ENCODE results near the gene MBP.

The MBP gene

GRCh38 chr18:77079088-77079487 lies 53.5 kb downstream of the MBP start:
- no peak for DNase-seq

GRCh38 chr18:77078690-77079070 lies 53.9 kb downstream of the MBP start:
- no peak for DNase-seq

GRCh38 chr18:77077941-77078689 lies 54.5 kb downstream of the MBP start:
- no peak for DNase-seq

DNA sequence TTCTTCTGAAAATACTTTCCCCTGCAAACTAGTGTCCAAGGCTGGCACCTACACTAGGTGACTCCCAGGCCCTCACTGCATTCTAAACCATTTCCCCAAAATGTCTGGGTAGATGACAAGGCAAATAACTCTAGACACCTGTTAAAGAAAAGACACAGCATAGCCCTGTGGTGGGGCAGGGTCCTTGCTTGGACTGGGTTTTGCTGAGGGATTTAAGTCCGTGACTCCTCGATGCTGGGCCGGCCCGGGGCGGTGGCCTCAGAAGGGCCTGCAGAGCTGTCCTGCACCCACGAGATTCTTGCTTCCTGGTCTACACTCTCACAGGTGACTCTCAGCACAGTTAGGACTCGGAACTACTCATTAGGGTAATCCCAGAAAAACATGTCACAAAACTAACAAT lies 55.2 kb downstream of the MBP start:
- DNase-seq = no peak

- no peak for DNase-seq
Measured at GRCh38 chr18:77076111-77076510, 56.5 kb downstream of the MBP start.

DNA sequence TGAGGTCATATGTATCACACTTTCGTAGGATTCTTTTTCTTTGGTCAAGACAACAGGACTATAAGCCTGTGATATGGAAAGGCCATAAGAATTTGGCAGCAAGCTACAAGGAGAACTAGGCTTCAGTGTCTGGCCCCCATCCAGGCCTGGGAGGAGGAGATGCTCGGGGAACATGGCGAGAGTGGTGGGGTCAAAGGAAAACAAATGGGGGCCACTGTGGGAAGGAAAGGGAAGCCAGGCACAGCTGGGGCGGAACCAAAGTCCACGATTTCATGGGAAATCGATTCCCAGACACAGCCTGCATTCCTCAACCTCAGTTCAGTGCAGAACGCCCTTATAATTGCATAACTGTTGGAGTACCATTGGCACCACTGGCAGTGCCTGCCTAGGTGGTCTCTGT lies 58.2 kb downstream of the MBP start:
- no peak for DNase-seq

- DNase-seq = peak; percentile 82
Measured at GRCh38 chr18:77073336-77074093, 59.1 kb downstream of the MBP start.

- no peak for DNase-seq
Measured at GRCh38 chr18:77072566-77072965, 60.0 kb downstream of the MBP start.

- peak; percentile 70 for DNase-seq
Measured at GRCh38 chr18:77071711-77072292, 60.8 kb downstream of the MBP start.

DNA sequence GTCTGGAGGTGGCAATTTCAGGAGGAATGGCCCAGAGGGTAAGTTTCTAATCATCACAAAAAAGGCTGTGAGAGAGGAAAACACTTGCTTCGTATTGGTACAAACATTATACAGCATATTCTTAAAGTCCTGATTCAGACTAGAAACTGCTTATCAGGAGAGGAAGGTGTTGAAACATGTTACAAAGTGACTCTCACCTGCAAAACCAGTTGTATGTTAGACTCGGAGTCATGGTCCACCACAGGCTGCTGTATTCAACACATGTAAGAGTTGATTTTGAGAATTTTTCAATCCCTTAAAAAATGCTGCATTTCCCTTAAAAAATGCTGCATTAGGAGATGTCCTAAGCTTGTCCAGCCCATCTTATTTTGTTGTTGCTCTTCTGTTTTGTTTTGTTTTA lies 61.5 kb downstream of the MBP start:
- no peak for DNase-seq

DNA sequence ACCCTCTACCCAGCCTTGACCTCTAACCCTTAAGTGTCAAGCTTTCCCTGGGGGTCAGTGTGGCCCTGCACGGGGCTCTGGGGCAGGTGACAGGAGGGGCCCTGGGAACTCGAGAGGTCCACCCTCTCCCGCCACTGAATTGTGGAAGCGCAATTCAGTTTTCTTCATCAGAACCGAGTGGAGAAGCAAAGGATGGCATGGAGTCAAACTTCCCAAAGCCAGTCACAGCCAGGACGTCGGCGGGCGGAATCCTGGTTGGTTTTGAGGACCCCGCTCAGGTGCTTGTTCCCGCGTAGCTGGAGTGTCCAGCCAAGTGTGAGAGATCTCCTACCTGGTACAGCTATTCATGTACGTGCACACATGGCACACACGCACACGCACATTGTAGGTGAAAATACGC lies 62.0 kb downstream of the MBP start:
- no peak for DNase-seq

DNA sequence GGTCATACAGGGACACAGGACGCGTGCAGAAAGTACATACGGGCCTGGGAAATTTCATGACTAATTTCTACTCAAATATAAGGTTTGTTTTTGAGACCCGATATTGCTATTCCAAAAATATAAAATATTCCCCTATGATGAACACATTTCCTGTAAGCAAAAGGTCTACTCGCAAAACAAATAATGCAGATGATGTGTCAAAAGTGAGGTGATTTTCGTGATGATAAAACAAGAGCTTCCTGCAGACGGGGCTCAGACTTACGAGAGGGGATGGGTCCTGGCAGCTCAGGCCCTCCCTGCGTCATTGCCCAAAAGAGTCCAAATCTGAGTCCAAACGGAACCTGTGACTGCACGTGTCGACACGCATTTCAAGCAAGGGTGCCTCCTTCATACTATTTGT lies 62.7 kb downstream of the MBP start:
- DNase-seq = peak; percentile 82

DNA sequence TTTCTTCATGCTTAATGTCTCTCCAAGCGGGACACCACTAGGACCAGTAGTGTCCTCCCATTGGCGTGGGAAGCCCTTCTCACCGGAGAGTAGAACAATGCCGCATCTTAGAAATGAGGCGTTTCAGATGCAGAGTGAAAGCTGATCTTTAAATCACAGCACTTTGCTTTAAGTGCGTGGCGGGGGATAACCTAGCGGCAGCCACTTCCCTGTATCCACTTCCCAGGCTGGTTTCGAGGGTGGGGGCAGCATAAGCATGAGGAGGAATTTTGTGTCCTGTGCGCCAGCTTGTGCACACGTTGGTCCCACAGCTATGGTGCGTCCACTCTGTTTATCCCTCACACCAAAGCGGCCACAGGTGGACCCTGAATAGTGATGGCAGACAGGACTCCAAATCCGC lies 63.1 kb downstream of the MBP start:
- DNase-seq = no peak

- peak; percentile 73 for DNase-seq
Measured at GRCh38 chr18:77068321-77069312, 64.0 kb downstream of the MBP start.

GRCh38 chr18:77067291-77068061 lies 65.1 kb downstream of the MBP start:
- DNase-seq = peak; percentile 93

- DNase-seq = no peak
Measured at GRCh38 chr18:77066689-77067088, 65.9 kb downstream of the MBP start.

- no peak for DNase-seq
Measured at GRCh38 chr18:77066101-77066500, 66.5 kb downstream of the MBP start.

GRCh38 chr18:77065221-77065981 lies 67.2 kb downstream of the MBP start:
- peak; percentile 91 for DNase-seq

DNA sequence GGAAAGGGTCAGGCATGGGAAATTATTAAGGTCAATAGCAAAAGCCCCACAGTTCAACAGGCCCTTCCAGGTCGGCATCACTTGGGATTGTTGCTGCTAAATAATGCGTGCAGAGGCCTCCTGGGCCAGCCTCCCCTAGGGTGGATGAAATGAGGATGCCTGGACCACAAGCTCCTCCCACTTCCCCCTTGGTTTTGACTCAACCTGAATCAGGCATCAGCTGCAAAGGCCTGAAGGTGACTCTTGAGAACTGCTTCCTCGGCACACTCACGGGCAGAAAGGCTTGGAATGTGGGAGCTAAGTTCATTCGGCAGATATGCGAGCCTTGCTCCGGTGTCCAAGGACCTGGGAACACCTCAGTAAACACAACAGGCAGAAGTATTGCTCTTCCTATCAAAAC lies 69.3 kb downstream of the MBP start:
- DNase-seq = peak; percentile 97

- peak; percentile 96 for DNase-seq
Measured at GRCh38 chr18:77062518-77063003, 70.0 kb downstream of the MBP start.

DNA sequence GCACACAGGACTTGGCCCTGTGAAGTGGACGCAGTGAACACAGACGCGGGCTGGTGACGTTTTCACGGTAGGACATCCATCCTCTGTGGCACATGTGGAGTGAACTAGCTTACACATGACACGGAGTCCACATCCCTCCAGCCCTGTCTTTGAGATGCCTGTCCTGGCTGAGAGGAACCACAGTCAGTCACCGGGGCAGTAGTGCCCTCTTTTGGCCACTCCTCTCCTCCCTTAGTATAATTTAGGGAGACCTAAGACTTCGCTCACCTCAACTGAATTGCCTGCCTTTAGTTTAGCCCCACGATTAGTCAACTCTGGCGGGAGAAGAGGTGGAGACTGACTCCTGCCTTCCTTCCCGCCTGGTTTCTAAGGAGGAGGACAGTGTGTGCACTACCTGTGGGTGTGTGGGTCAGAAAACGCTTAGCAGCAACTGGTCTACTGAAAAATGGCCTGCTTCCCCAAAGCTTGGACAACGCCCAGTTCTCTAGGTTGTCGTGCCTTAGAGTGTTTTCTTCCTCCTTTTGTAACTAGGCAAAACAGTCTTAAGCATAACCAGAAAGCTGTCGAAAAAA lies 70.6 kb downstream of the MBP start:
- peak; percentile 79 for DNase-seq
